ENCODE data around the gene PEPD. TPM values are rescaled to one million over a fixed set of nuclear protein-coding genes. Genes with fewer than 3 reads are reported as not detected.

Gene PEPD
- total and polyA plus RNA-seq, 2 of the 4 experiments (the other 2 are of a cell fraction): 36.7 to 88.4 TPM

- TF ChIP-seq BHLHE40 (IDR thresholded peaks at IDR 0.05; ENCODE audit: low read depth, low read length): no peak
- TF ChIP-seq RAD21 (IDR thresholded peaks at IDR 0.05; ENCODE audit: low read length): no peak
- TF ChIP-seq SMC3 (IDR thresholded peaks at IDR 0.05; ENCODE audit: low read depth, low read length): no peak
- TF ChIP-seq RCOR1 (IDR thresholded peaks at IDR 0.05; ENCODE audit: insufficient replicate concordance, low read length): no peak
- no peak for TF ChIP-seq POLR2A (IDR thresholded peaks at IDR 0.05; ENCODE audit: low read depth, low read length)
- no peak for TF ChIP-seq RFX5 (IDR thresholded peaks at IDR 0.05; ENCODE audit: low read depth, low read length)
- no peak for TF ChIP-seq NFE2L2 (IDR thresholded peaks at IDR 0.05; ENCODE audit: low read depth, low read length)
- TF ChIP-seq ELK1 (IDR thresholded peaks at IDR 0.05; ENCODE audit: borderline replicate concordance, low read depth, low read length): no peak
- TF ChIP-seq MXI1 (IDR thresholded peaks at IDR 0.05; ENCODE audit: borderline replicate concordance, low read depth, low read length): no peak
- no peak for TF ChIP-seq MAFK (IDR thresholded peaks at IDR 0.05; ENCODE audit: low read depth, low read length)
- no peak for TF ChIP-seq CTCF (conservative IDR thresholded peaks at IDR 0.05; ENCODE audit: low read depth, low read length)
- no peak for TF ChIP-seq USF2 (IDR thresholded peaks at IDR 0.05; ENCODE audit: low read depth, low read length)
- TF ChIP-seq MAZ (IDR thresholded peaks at IDR 0.05; ENCODE audit: borderline replicate concordance, low read depth, low read length): no peak
- H2BK20ac ChIP-seq (ENCODE audit: low read depth, low read length): no peak overlapping the region
- H2BK120ac ChIP-seq (ENCODE audit: low read depth, low read length): no peak overlapping the region
- DNase-seq (no peak), ATAC-seq (ENCODE audit: low read depth) (no peak)
- H2AFZ ChIP-seq (replicated peaks; ENCODE audit: low read length, poor library complexity): no peak overlapping the region
- 84% methylated on average over 12 of the region's 34 CpGs; no CpG with 5 or more reads in 1 of the 2 experiments for WGBS, 2 experiments (ENCODE audit: extremely low coverage in 2 of 2, insufficient read length in 1 of 2)
- no peak overlapping the region for H4K5ac ChIP-seq (ENCODE audit: low read depth, low read length)
- H3K23ac ChIP-seq (ENCODE audit: low read depth, low read length): no peak overlapping the region
- H3K27me3 ChIP-seq (ENCODE audit: control insufficient read depth, insufficient read depth, low read length): no peaks in the 10 kb centered on the region
- POLR2A ChIA-PET (ENCODE audit: unreplicated experiment): no interaction called here
- no peak overlapping the region for H3K18ac ChIP-seq (ENCODE audit: low read depth, low read length)
- no peak overlapping the region for H3K27ac ChIP-seq (ENCODE audit: insufficient read depth, low read length)
- intact Hi-C loops (cut with micrococcal nuclease): loop anchor here (1.0 kb wide), 1 partner anchor 165 kb away; no protein-coding TSS in a partner anchor
- H3K9me3 ChIP-seq (ENCODE audit: control insufficient read depth, insufficient read depth, low read length): no peaks in the 10 kb centered on the region
- BruUV-seq (replicated peaks): no TSS peak
- no peaks in the 10 kb centered on the region for H3K4me1 ChIP-seq (ENCODE audit: control insufficient read depth, insufficient read depth, low read length)
- H3K9me1 ChIP-seq (ENCODE audit: insufficient read depth, low read length): no peaks in the 10 kb centered on the region
- no peak overlapping the region for H2BK15ac ChIP-seq (ENCODE audit: low read depth, low read length)
- in situ Hi-C loops (cut with MboI; ENCODE audit: low sequenced_read_pairs): loop anchor here (5.0 kb wide), 1 partner anchor 169 kb away; no protein-coding TSS in a partner anchor
- no peak overlapping the region for H4K91ac ChIP-seq (ENCODE audit: insufficient read depth, low read depth, low read length)
- dilution Hi-C loops (cut with HindIII; ENCODE audit: low sequenced_read_pairs, unreplicated experiment): no loop called here
- CTCF ChIA-PET: interaction anchor here (0.6 to 1.6 kb wide), 5 partner anchors 10 to 191 kb away, joined by 3 to 6 read pairs (median 3); no protein-coding TSS in a partner anchor
- no peak overlapping the region for H2BK5ac ChIP-seq (ENCODE audit: low read depth, low read length, poor library complexity, severe bottlenecking)
- no peak overlapping the region for H3K9ac ChIP-seq (ENCODE audit: low read depth, low read length)
- no peak overlapping the region for H2AK9ac ChIP-seq (replicated peaks; ENCODE audit: low read depth, low read length, poor library complexity)
- H3K79me1 ChIP-seq (ENCODE audit: low read depth in 1 of 2, low read length in 2 of 2): no peaks in the 10 kb centered on the region
- no peak overlapping the region for H2AK5ac ChIP-seq (ENCODE audit: low read depth, low read length)
- no peak overlapping the region for H3K4me3 ChIP-seq (ENCODE audit: insufficient read depth, low read depth, low read length)
- no peaks in the 10 kb centered on the region for H3K36me3 ChIP-seq (ENCODE audit: control insufficient read depth, insufficient read depth, low read length)
- no peak overlapping the region for H3K14ac ChIP-seq (replicated peaks; ENCODE audit: low read depth, low read length)
- H4K8ac ChIP-seq (ENCODE audit: low read depth in 2 of 2, low read length in 2 of 2): no peak overlapping the region
- H3K4me2 ChIP-seq (ENCODE audit: low read depth, low read length): no peak overlapping the region
- no peak overlapping the region for H3K4ac ChIP-seq (ENCODE audit: low read depth, low read length)
- no peak overlapping the region for H3K56ac ChIP-seq (ENCODE audit: extremely low read depth, insufficient read depth, low read length)
- H4K20me1 ChIP-seq (ENCODE audit: insufficient read depth, low read length): no peaks in the 10 kb centered on the region; the same call in 1 of the 2 replicates
Measured at GRCh38 chr19:33405553-33406461, 115.8 kb downstream of the PEPD start.
